K562 (cell line): ENCODE measurements around the gene ADAP1. TPM values are rescaled to one million over a fixed set of nuclear protein-coding genes. Genes with fewer than 3 reads are reported as not detected.

ENCODE experiments used
- BDP1 ChIP-seq: IDR thresholded peaks from 3 replicates; pipeline ENCODE4 v1.6.1; 2011; ENCODE audit not compliant: insufficient read length, insufficient read depth
- CHD7 ChIP-seq: fragments of 200-600 bp; sonication (generic); IDR thresholded peaks from one replicate; pipeline ENCODE4 v1.6.1; 2012; ENCODE audit warnings: mild to moderate bottlenecking, low read depth, low read length, inconsistent platforms
- DDX20 ChIP-seq: fragments of 450-650 bp; IDR thresholded peaks from 2 replicates; pipeline ENCODE4 v1.6.1; 2016; ENCODE audit warnings: missing genetic modification characterization, low read depth, mild to moderate bottlenecking, missing compliant biosample characterization, moderate library complexity
- EZH2 ChIP-seq: IDR thresholded peaks from 2 replicates; pipeline ENCODE4 v1.6.1; 2012; ENCODE audit warnings: low read depth, mild to moderate bottlenecking, inconsistent platforms, low read length, borderline replicate concordance
- HMGN3 ChIP-seq: IDR thresholded peaks from 2 replicates; pipeline ENCODE4 v1.6.1; 2011; ENCODE audit warnings: borderline replicate concordance, low read depth, mild to moderate bottlenecking, mixed read lengths, low read length; ENCODE audit not compliant: insufficient read length; ENCODE audit errors: extremely low read depth
- JUN ChIP-seq, 2 experiments: sonication (generic) in 1 of 2; formaldehyde crosslinking in 1 of 2; IDR thresholded peaks; 2 replicates each; pipeline versions ENCODE4 v1.6.1 to v1.8.0; 2012 to 2022; ENCODE audit warnings: borderline replicate concordance in 2 of 2, mild to moderate bottlenecking in 2 of 2, improper control_type of control experiment in 1 of 2, low read depth in 1 of 2, low read length in 1 of 2, missing genetic modification reagents in 1 of 2
- NFXL1 ChIP-seq: fragments of 450-650 bp; formaldehyde crosslinking; IDR thresholded peaks from 2 replicates; pipeline ENCODE4 v1.4.0; 2021; ENCODE audit warnings: mild to moderate bottlenecking
- NR2C2 ChIP-seq, 2 experiments: fragments of 200-800 bp in 1 of 2; sonication (Bioruptor generic) in 1 of 2; sonication (generic) in 1 of 2; formaldehyde crosslinking in 1 of 2; IDR thresholded peaks; 2 replicates each; pipeline versions ENCODE4 v1.6.1 to v1.8.0; 2016 to 2022; ENCODE audit warnings: mild to moderate bottlenecking in 1 of 2, missing compliant biosample characterization in 1 of 2, missing genetic modification characterization in 1 of 2, missing genetic modification reagents in 1 of 2
- RBM14 ChIP-seq: fragments of 200-400 bp; formaldehyde crosslinking; IDR thresholded peaks from 2 replicates; pipeline ENCODE4 v1.6.1; 2018; ENCODE audit warnings: low read depth, mild to moderate bottlenecking, low read length, moderate library complexity, borderline replicate concordance; ENCODE audit not compliant: insufficient read depth
- TOE1 ChIP-seq, 2 experiments: fragments of 450-650 bp in 1 of 2; sonication (generic) in 1 of 2; formaldehyde crosslinking in 1 of 2; IDR thresholded peaks; 2 replicates each; pipeline versions ENCODE4 v1.7.1 to v1.8.0; 2016 to 2022; ENCODE audit warnings: borderline replicate concordance in 2 of 2, mild to moderate bottlenecking in 2 of 2, antibody characterized with exemption in 1 of 2, inconsistent platforms in 1 of 2, low read depth in 1 of 2, missing genetic modification reagents in 1 of 2, moderate library complexity in 1 of 2
- ZNF316 ChIP-seq: fragments of 450-650 bp; IDR thresholded peaks from 2 replicates; pipeline ENCODE4 v1.6.1; 2016
- ZNF507 ChIP-seq: conservative IDR thresholded peaks from 2 replicates; pipeline ENCODE4 v1.6.1; 2017; ENCODE audit warnings: missing genetic modification characterization, missing compliant biosample characterization
- ZSCAN32 ChIP-seq: fragments of 450-650 bp; formaldehyde crosslinking; IDR thresholded peaks from 2 replicates; pipeline ENCODE4 v1.4.0; 2020; ENCODE audit warnings: mild to moderate bottlenecking, moderate library complexity
- polyA plus RNA-seq, 8 experiments: library from polyadenylated mRNA; depleted of rRNA in 4 of 8; stranded (reverse) in 5 of 8; unstranded in 3 of 8; fragments of >200 nt; fragmentation: Nextera tagmentation in 2 of 8; fragmentation: Illumina TruSeq in 1 of 8; extraction: Ambion mirVana in 2 of 8; extraction: Trizol in 1 of 8; gene quantifications; 2 replicates each; pipeline versions ENCODE4 v1.2.1 to v1.2.3, GENCODE V29; 2011 to 2014; ENCODE audit warnings: inconsistent platforms in 1 of 8, missing spikeins in 1 of 8
- total RNA-seq, 7 experiments: library from RNA; depleted of rRNA in 6 of 7; stranded (reverse); fragments of >200 nt in 6 of 7; fragmentation: Illumina TruSeq in 2 of 7; extraction: Trizol in 2 of 7; gene quantifications; 2 replicates each; pipeline versions ENCODE4 v1.2.1 to v1.2.3, GENCODE V29; 2011 to 2021; ENCODE audit warnings: low replicate concordance in 1 of 7

The ADAP1 gene
- total and polyA plus RNA-seq, 9 of the 15 experiments (the other 6 are each of a cell fraction or from before 2014, with no cell fraction given): 0.27 to 1.4 (median 0.52) TPM; not detected in 3

GRCh38 chr7:873367-874002, 81.0 kb downstream of the ADAP1 start (continued):
- TF ChIP-seq CHD7 (no peak), ZNF507 (tag) (no peak), HMGN3 (no peak), NFXL1 (CRISPR knock-in tag) (no peak), ZSCAN32 (CRISPR knock-in tag) (no peak), BDP1 (no peak), TOE1 (IDR thresholded peaks at IDR 0.05; ENCODE audit: borderline replicate concordance) (peak; percentile 64; the same call in 1 of the 2 replicates), TOE1 (CRISPR knock-in tag; IDR thresholded peaks at IDR 0.05; ENCODE audit: borderline replicate concordance, low read depth) (peak; percentile 99), DDX20 (tag) (no peak), JUN (IDR thresholded peaks at IDR 0.05; ENCODE audit: borderline replicate concordance, low read depth, low read length) (peak; percentile 83; the same call in 1 of the 2 replicates), JUN (CRISPR knock-in tag; IDR thresholded peaks at IDR 0.05; ENCODE audit: borderline replicate concordance) (peak; percentile 95), EZH2 (no peak), NR2C2 (CRISPR knock-in tag; IDR thresholded peaks at IDR 0.05) (peak; percentile 94), NR2C2 (tag; IDR thresholded peaks at IDR 0.05) (peak; percentile 86), RBM14 (no peak), ZNF316 (no peak)
